HepG2 (cell line): Measurements from ENCODE around the gene ARMH2. TPM values are rescaled to one million over a fixed set of nuclear protein-coding genes. Genes with fewer than 3 reads are reported as not detected.

Experiments used
- ATAC-seq: fragments of 200-7000 bp; cut with Tn5 transposase; 3 replicates; pipeline ENCODE4 v1.9.1; 2020; ENCODE audit warnings: mild to moderate bottlenecking, moderate library complexity
- BruUV-seq: library from RNA; stranded (reverse); fragments of 400-500 nt; replicated peaks from 2 replicates; lab custom pipeline; 2021; lab: Mats Ljungman, UMichigan
- CTCF ChIA-PET: fragments of 300-600 bp; formaldehyde crosslinking; extraction: SDS; loops from one replicate; lab custom pipeline; 2021; ENCODE audit warnings: low total read pairs, inconsistent platforms, low intra/inter-chr PET ratio; lab: Yijun Ruan, JAX
- POLR2A ChIA-PET: fragments of 350-600 bp; sonication (Branson Sonifier 250); formaldehyde crosslinking; loops from one replicate; lab custom pipeline; 2020; ENCODE audit warnings: antibody characterized with exemption, inconsistent platforms; lab: Yijun Ruan, JAX
- DNase-seq: peaks from one replicate; pipeline ENCODE4 v3.0.0-alpha.2; 2015; ENCODE audit warnings: low spot score
- FAIRE-seq: peaks from 3 replicates; lab custom pipeline; 2011; peaks lifted over from hg19 to GRCh38; lab: Jason Lieb, UNC
- H2AFZ ChIP-seq: one replicate; pipeline ENCODE4 v1.6.1; 2011; ENCODE audit warnings: low read length, inconsistent platforms
- H3K27ac ChIP-seq: fragments of 300-600 bp; 3 replicates; pipeline ENCODE4 v1.8.0; 2011; ENCODE audit warnings: mixed run types, mild to moderate bottlenecking, mixed read lengths, low read length, inconsistent platforms; ENCODE audit not compliant: insufficient read depth; ENCODE audit errors: extremely low read length
- H3K27me3 ChIP-seq, 2 experiments: fragments of 200-600 bp in 1 of 2; 2 replicates in 1 of 2; 3 replicates in 1 of 2; pipeline versions ENCODE4 v1.6.0 to v1.8.0; 2011; ENCODE audit warnings: low read length in 2 of 2, mild to moderate bottlenecking in 2 of 2, moderate library complexity in 2 of 2, inconsistent platforms in 1 of 2; ENCODE audit not compliant: insufficient read depth in 2 of 2, control insufficient read depth in 1 of 2
- H3K36me3 ChIP-seq, 2 experiments: fragments of 200-600 bp in 1 of 2; replicated peaks in 1 of 2; 2 replicates in 1 of 2; 3 replicates in 1 of 2; pipeline versions ENCODE4 v1.5.1 to v1.8.0; 2011; ENCODE audit warnings: low read length in 2 of 2, inconsistent platforms in 1 of 2; ENCODE audit not compliant: insufficient read depth in 2 of 2, control insufficient read depth in 1 of 2
- H3K4me1 ChIP-seq: 2 replicates; pipeline ENCODE4 v1.5.1; 2012; ENCODE audit warnings: low read length, inconsistent platforms; ENCODE audit not compliant: insufficient read depth
- H3K4me2 ChIP-seq: 2 replicates; pipeline ENCODE4 v1.6.0; 2011; ENCODE audit warnings: low read depth, low read length, inconsistent platforms
- H3K4me3 ChIP-seq, 3 experiments: fragments of 200-600 bp in 1 of 3; sonication (generic), shearing (Covaris generic) in 1 of 3; replicated peaks in 1 of 3; 2 replicates each; pipeline ENCODE4 v1.5.1; 2011 to 2016; ENCODE audit warnings: low read length in 3 of 3, inconsistent platforms in 2 of 3, low read depth in 2 of 3, mild to moderate bottlenecking in 2 of 3, control low read depth in 1 of 3, mixed read lengths in 1 of 3; ENCODE audit not compliant: insufficient read depth in 1 of 3
- H3K79me2 ChIP-seq: one replicate; pipeline ENCODE4 v1.6.1; 2011; ENCODE audit warnings: low read length, inconsistent platforms; ENCODE audit not compliant: insufficient read depth
- H3K9ac ChIP-seq: 2 replicates; pipeline ENCODE4 v1.6.0; 2011; ENCODE audit warnings: mild to moderate bottlenecking, low read depth, low read length, inconsistent platforms; ENCODE audit not compliant: insufficient read depth
- H3K9me3 ChIP-seq: 2 replicates; pipeline ENCODE4 v1.5.1; 2012; ENCODE audit warnings: mild to moderate bottlenecking, low read length
- H4K20me1 ChIP-seq: 2 replicates; pipeline ENCODE4 v1.6.0; 2011; ENCODE audit warnings: inconsistent platforms, mild to moderate bottlenecking, low read length, moderate library complexity; ENCODE audit not compliant: insufficient read depth
- GTF3A ChIP-seq: sonication (generic); formaldehyde crosslinking; conservative IDR thresholded peaks from 2 replicates; pipeline ENCODE4 v1.4.0; 2020; ENCODE audit warnings: mild to moderate bottlenecking, missing genetic modification reagents
- IKZF1 ChIP-seq: fragments of 450-650 bp; IDR thresholded peaks from 2 replicates; pipeline ENCODE4 v1.7.1; 2016
- MAX ChIP-seq: IDR thresholded peaks from 2 replicates; pipeline ENCODE4 v1.6.1; 2012; ENCODE audit warnings: inconsistent platforms
- SYNCRIP ChIP-seq: fragments of 200-400 bp; formaldehyde crosslinking; IDR thresholded peaks from 2 replicates; pipeline ENCODE4 v1.6.1; 2018; ENCODE audit warnings: mild to moderate bottlenecking, low read depth, low read length; ENCODE audit not compliant: insufficient read depth
- XBP1 ChIP-seq: sonication (generic); formaldehyde crosslinking; IDR thresholded peaks from 2 replicates; pipeline ENCODE4 v1.5.0; 2020; ENCODE audit warnings: missing genetic modification reagents
- ZBTB49 ChIP-seq: sonication (generic); formaldehyde crosslinking; IDR thresholded peaks from 2 replicates; pipeline ENCODE4 v1.4.0; 2020; ENCODE audit warnings: missing genetic modification reagents, borderline replicate concordance
- ZNF263 ChIP-seq: sonication (generic); formaldehyde crosslinking; IDR thresholded peaks from 2 replicates; pipeline ENCODE4 v1.4.0; 2020; ENCODE audit warnings: missing genetic modification reagents
- ZNF33B ChIP-seq: sonication (generic); formaldehyde crosslinking; IDR thresholded peaks from 2 replicates; pipeline ENCODE4 v1.5.1; 2020; ENCODE audit warnings: mild to moderate bottlenecking, missing genetic modification reagents
- ZNF605 ChIP-seq: sonication (generic); formaldehyde crosslinking; IDR thresholded peaks from 2 replicates; pipeline ENCODE4 v1.8.0; 2022; ENCODE audit warnings: mild to moderate bottlenecking, missing genetic modification reagents
- ZNF704 ChIP-seq: sonication (generic); formaldehyde crosslinking; IDR thresholded peaks from 2 replicates; pipeline ENCODE4 v1.8.1; 2023; ENCODE audit warnings: mild to moderate bottlenecking, inconsistent platforms, moderate library complexity, missing genetic modification reagents, borderline replicate concordance
- WGBS: methylation state at CpG from one replicate; pipeline ENCODE4 v1.1.6; 2017; ENCODE audit warnings: low lambda C conversion rate; 5-methylcytosine and 5-hydroxymethylcytosine counted together
- in situ Hi-C: cut with HindIII; loops from 2 replicates; pipeline ENCODE4 v1.10.0; 2017; ENCODE audit warnings: low pct_unique_long_range_greater_than_20kb; ENCODE audit not compliant: extremely low pct_ligation_motif_present
- intact Hi-C: fragments of 100-400 bp; cut with micrococcal nuclease; formaldehyde crosslinking; loops from one replicate; pipeline ENCODE4 v1.10.0; 2022; ENCODE audit not compliant: unreplicated experiment
- polyA plus RNA-seq, 8 experiments: library from polyadenylated mRNA; depleted of rRNA in 3 of 8; stranded (reverse) in 7 of 8; unstranded in 1 of 8; fragments of >200 nt; fragmentation: Illumina TruSeq in 4 of 8; extraction: Trizol in 4 of 8; gene quantifications; 2 replicates each; pipeline versions ENCODE4 v1.2.1 to v1.2.3, GENCODE V29; 2011 to 2016; ENCODE audit warnings: low read depth in 4 of 8, missing spikeins in 1 of 8, mixed read lengths in 1 of 8; ENCODE audit not compliant: insufficient read depth in 1 of 8
- total RNA-seq, 5 experiments: library from RNA; depleted of rRNA; stranded (reverse); fragments of >200 nt; fragmentation: Illumina TruSeq; extraction: Trizol; gene quantifications; 2 replicates each; pipeline ENCODE4 v1.2.3, GENCODE V29; 2016; ENCODE audit warnings: low read depth in 1 of 5
- TF ChIP-seq, protein P1 (sequence below): sonication (generic); formaldehyde crosslinking; conservative IDR thresholded peaks from 2 replicates; pipeline ENCODE4 v1.4.0; 2020; ENCODE audit warnings: missing genetic modification reagents

ARMH2 gene
- total and polyA plus RNA-seq, 2 of the 13 experiments (the other 11 are each of a cell fraction or from before 2014, with no cell fraction given) = not detected

DNA sequence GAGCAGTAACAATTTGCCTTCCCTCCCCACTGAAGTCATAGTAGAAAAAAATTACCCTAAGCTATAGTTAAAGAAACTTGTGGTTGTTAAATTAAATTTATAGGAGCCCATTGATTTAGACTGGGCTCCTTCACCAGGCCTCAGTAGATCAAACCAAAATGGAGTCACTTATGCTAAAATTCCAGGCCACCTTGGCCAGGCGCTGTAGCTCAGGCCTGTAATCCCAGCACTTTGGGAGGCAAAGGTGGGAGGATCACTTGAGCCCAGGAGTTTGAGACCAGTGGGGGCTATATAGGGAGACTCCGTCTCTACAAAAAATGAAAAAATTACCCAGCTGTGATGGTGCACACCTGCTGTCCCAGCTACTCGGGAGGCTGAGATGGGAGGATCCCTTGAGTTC, 39.0 kb downstream of the ARMH2 start:
- Histone ChIP-seq H3K9ac (no peak overlapping the region), H3K27me3 (no peaks in the 10 kb centered on the region), H3K4me3 (no peak overlapping the region), H3K36me3 (no peaks in the 10 kb centered on the region), H3K79me2 (no peaks in the 10 kb centered on the region), H3K4me2 (no peak overlapping the region), H3K27ac (no peak overlapping the region), H4K20me1 (no peaks in the 10 kb centered on the region), H2AFZ (no peak overlapping the region), H3K9me3 (no peaks in the 10 kb centered on the region), H3K4me1 (peaks cover 23% of the 10 kb centered on the region)
- in situ Hi-C loops = no loop called here
- 93% methylated on average over 3 of the region's 3 CpGs for WGBS
- ChIA-PET POLR2A (no interaction called here), CTCF (no interaction called here)
- no TSS peak for BruUV-seq
- intact Hi-C loops = no loop called here
- ATAC-seq (no peak), DNase-seq (no peak), FAIRE-seq (no peak)
- TF ChIP-seq SYNCRIP (no peak), MAX (no peak)

DNA sequence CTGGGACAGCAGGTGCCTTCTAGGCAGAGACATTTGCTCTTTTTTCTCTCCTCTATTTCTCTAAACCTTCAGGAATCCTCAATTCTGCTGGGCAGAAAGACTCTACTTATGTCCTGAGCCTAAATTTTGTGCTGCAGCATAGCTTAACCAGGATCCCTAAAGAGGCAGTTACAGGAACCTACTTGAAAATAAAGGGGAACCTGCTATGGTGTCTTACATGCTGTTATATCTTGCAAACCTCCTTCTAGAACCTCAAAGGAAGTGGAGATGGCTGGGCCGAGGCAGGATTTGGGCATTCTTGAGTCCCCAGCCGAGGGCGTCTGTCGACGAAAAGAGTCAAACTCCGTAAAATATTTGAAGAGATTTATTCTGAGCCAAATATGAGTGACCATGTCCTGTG, 41.1 kb downstream of the ARMH2 start:
- Histone ChIP-seq H3K9me3 (no peaks in the 10 kb centered on the region), H3K79me2 (no peaks in the 10 kb centered on the region), H3K4me2 (no peak overlapping the region), H3K27me3 (no peaks in the 10 kb centered on the region), H4K20me1 (no peaks in the 10 kb centered on the region), H3K4me1 (peaks cover 21% of the 10 kb centered on the region), H3K4me3 (no peak overlapping the region), H3K27ac (no peak overlapping the region), H3K9ac (no peak overlapping the region), H3K36me3 (no peaks in the 10 kb centered on the region), H2AFZ (no peak overlapping the region)
- CTCF ChIA-PET = no interaction called here
- no peak for FAIRE-seq
- no TSS peak for BruUV-seq
- intact Hi-C loops = no loop called here
- POLR2A ChIA-PET = no interaction called here
- TF ChIP-seq IKZF1 (no peak), XBP1 (CRISPR knock-in tag) (no peak), ZNF704 (CRISPR knock-in tag) (no peak), ZNF605 (CRISPR knock-in tag) (no peak), GTF3A (CRISPR knock-in tag) (no peak), ZNF263 (CRISPR knock-in tag) (no peak), ZBTB49 (no peak), ZNF33B (CRISPR knock-in tag) (no peak)
- TF ChIP-seq, protein P1, sequence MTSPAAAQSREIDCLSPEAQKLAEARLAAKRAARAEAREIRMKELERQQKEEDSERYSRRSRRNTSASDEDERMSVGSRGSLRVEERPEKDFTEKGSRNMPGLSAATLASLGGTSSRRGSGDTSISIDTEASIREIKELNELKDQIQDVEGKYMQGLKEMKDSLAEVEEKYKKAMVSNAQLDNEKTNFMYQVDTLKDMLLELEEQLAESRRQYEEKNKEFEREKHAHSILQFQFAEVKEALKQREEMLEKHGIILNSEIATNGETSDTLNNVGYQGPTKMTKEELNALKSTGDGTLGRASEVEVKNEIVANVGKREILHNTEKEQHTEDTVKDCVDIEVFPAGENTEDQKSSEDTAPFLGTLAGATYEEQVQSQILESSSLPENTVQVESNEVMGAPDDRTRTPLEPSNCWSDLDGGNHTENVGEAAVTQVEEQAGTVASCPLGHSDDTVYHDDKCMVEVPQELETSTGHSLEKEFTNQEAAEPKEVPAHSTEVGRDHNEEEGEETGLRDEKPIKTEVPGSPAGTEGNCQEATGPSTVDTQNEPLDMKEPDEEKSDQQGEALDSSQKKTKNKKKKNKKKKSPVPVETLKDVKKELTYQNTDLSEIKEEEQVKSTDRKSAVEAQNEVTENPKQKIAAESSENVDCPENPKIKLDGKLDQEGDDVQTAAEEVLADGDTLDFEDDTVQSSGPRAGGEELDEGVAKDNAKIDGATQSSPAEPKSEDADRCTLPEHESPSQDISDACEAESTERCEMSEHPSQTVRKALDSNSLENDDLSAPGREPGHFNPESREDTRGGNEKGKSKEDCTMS (CRISPR knock-in tag) = no peak
- WGBS = 87% methylated on average over 6 of the region's 6 CpGs
- DNase-seq = no peak
- ATAC-seq = no peak
- in situ Hi-C loops = no loop called here
